GM23338 (cell line): ENCODE data around the gene POLE. TPM values are rescaled to one million over a fixed set of nuclear protein-coding genes. Genes with fewer than 3 reads are reported as not detected.

Source experiments
- ATAC-seq: fragments of 200-7000 bp; cut with Tn5 transposase; 3 replicates; pipeline ENCODE4 v1.9.1; 2020
- DNase-seq: peaks from one replicate; pipeline ENCODE4 v3.0.0-alpha.2; 2015; ENCODE audit warnings: low spot score
- H2AFZ ChIP-seq: fragments of 200-600 bp; sonication (generic); 2 replicates; pipeline ENCODE4 v1.8.0; 2016; ENCODE audit warnings: antibody characterized with exemption, mild to moderate bottlenecking, moderate library complexity
- H3F3A ChIP-seq: fragments of 200-600 bp; sonication (generic); replicated peaks from 2 replicates; pipeline ENCODE4 v1.8.0; 2017; ENCODE audit warnings: antibody characterized with exemption, mixed run types, low read depth
- H3K27ac ChIP-seq: fragments of 200-600 bp; sonication (generic); 2 replicates; pipeline ENCODE4 v1.6.1; 2016; ENCODE audit warnings: low read depth
- H3K27me3 ChIP-seq: fragments of 200-600 bp; sonication (generic); 2 replicates; pipeline ENCODE4 v1.8.0; 2016; ENCODE audit warnings: mild to moderate bottlenecking, mixed run types, moderate library complexity; ENCODE audit not compliant: insufficient read depth
- H3K36me3 ChIP-seq: fragments of 200-600 bp; sonication (generic); 2 replicates; pipeline ENCODE4 v1.8.0; 2016; ENCODE audit warnings: mild to moderate bottlenecking; ENCODE audit not compliant: insufficient read depth
- H3K4me1 ChIP-seq: fragments of 200-600 bp; sonication (generic); 2 replicates; pipeline ENCODE4 v1.8.0; 2016; ENCODE audit warnings: mild to moderate bottlenecking, moderate library complexity; ENCODE audit not compliant: insufficient read depth
- H3K4me2 ChIP-seq: fragments of 200-600 bp; sonication (generic); 2 replicates; pipeline ENCODE4 v1.7.1; 2017; ENCODE audit warnings: mixed run types
- H3K4me3 ChIP-seq: fragments of 200-600 bp; sonication (generic); 2 replicates; pipeline ENCODE4 v1.6.1; 2016; ENCODE audit warnings: mixed run types
- H3K79me2 ChIP-seq: fragments of 200-600 bp; sonication (generic); replicated peaks from 2 replicates; pipeline ENCODE4 v1.8.0; 2017; ENCODE audit warnings: mild to moderate bottlenecking; ENCODE audit not compliant: insufficient read depth
- H3K9me2 ChIP-seq: fragments of 200-600 bp; sonication (generic); 2 replicates; pipeline ENCODE4 v1.8.0; 2017; ENCODE audit not compliant: insufficient read depth
- H4K20me1 ChIP-seq: fragments of 200-600 bp; sonication (generic); replicated peaks from 2 replicates; pipeline ENCODE4 v1.8.0; 2017; ENCODE audit warnings: mild to moderate bottlenecking; ENCODE audit not compliant: insufficient read depth
- H3K27ac Mint-ChIP-seq: 2 replicates; pipeline ENCODE4 v1.8.0; 2020; ENCODE audit warnings: inconsistent platforms, mild to moderate bottlenecking, moderate library complexity, mixed read lengths
- H3K27me3 Mint-ChIP-seq: 3 replicates; pipeline ENCODE4 v1.8.0; 2022; ENCODE audit warnings: low read depth, mild to moderate bottlenecking, moderate library complexity, mixed read lengths, inconsistent platforms; ENCODE audit not compliant: insufficient read depth, poor library complexity
- H3K36me3 Mint-ChIP-seq: 3 replicates; pipeline ENCODE4 v1.8.0; 2021; ENCODE audit warnings: low read depth, mild to moderate bottlenecking, inconsistent platforms, moderate library complexity, mixed read lengths
- H3K4me1 Mint-ChIP-seq: 3 replicates; pipeline ENCODE4 v1.8.0; 2020; ENCODE audit warnings: mild to moderate bottlenecking, inconsistent platforms, mixed read lengths
- H3K4me3 Mint-ChIP-seq: 3 replicates; pipeline ENCODE4 v1.8.0; 2021; ENCODE audit warnings: moderate library complexity, mild to moderate bottlenecking, inconsistent platforms, mixed read lengths
- H3K9me3 Mint-ChIP-seq: 3 replicates; pipeline ENCODE4 v1.8.0; 2020; ENCODE audit warnings: moderate library complexity, mild to moderate bottlenecking, inconsistent platforms, mixed read lengths
- CREB1 ChIP-seq: fragments of 250-450 bp; sonication (Bioruptor Pico); IDR thresholded peaks from 2 replicates; pipeline ENCODE4 v1.5.0; 2020; ENCODE audit warnings: low read depth, mild to moderate bottlenecking, moderate library complexity
- CTCF ChIP-seq, 2 experiments: fragments of 200-600 bp in 1 of 2; sonication (generic) in 1 of 2; conservative IDR thresholded peaks; 2 replicates each; pipeline versions ENCODE4 v1.5.1 to v1.6.1; 2016 to 2017; ENCODE audit warnings: antibody characterized with exemption in 2 of 2, low read depth in 2 of 2, mild to moderate bottlenecking in 2 of 2, moderate library complexity in 1 of 2
- EZH2phosphoT487 ChIP-seq: fragments of 200-600 bp; sonication (generic); IDR thresholded peaks from one replicate; pipeline ENCODE4 v1.8.1; 2018; ENCODE audit warnings: antibody characterized with exemption; ENCODE audit not compliant: unreplicated experiment
- NANOG ChIP-seq: IDR thresholded peaks from 2 replicates; pipeline ENCODE4 v1.6.1; 2016; ENCODE audit warnings: antibody characterized with exemption, borderline replicate concordance
- polyA plus RNA-seq: library from polyadenylated mRNA; unstranded; fragments of >200 nt; fragmentation: Nextera tagmentation; extraction: Ambion mirVana; gene quantifications from 2 replicates; pipeline ENCODE4 v1.2.1, GENCODE V29; 2016
- total RNA-seq: library from RNA; depleted of rRNA; stranded (reverse); fragments of >200 nt; shearing (Covaris generic); gene quantifications from 2 replicates; pipeline ENCODE4 v1.2.3, GENCODE V29; 2014
- TF ChIP-seq, protein P1 (sequence below): fragments of 250-450 bp; sonication (Bioruptor Pico); IDR thresholded peaks from 2 replicates; pipeline ENCODE4 v1.5.0; 2020; ENCODE audit warnings: mild to moderate bottlenecking, moderate library complexity

Gene POLE
- total and polyA plus RNA-seq, 2 experiments from 2014 or later, result 33.6 to 125 TPM

GRCh38 chr12:132592282-132592970, 94.7 kb downstream of the POLE start (continued):
- TF ChIP-seq, protein P1, sequence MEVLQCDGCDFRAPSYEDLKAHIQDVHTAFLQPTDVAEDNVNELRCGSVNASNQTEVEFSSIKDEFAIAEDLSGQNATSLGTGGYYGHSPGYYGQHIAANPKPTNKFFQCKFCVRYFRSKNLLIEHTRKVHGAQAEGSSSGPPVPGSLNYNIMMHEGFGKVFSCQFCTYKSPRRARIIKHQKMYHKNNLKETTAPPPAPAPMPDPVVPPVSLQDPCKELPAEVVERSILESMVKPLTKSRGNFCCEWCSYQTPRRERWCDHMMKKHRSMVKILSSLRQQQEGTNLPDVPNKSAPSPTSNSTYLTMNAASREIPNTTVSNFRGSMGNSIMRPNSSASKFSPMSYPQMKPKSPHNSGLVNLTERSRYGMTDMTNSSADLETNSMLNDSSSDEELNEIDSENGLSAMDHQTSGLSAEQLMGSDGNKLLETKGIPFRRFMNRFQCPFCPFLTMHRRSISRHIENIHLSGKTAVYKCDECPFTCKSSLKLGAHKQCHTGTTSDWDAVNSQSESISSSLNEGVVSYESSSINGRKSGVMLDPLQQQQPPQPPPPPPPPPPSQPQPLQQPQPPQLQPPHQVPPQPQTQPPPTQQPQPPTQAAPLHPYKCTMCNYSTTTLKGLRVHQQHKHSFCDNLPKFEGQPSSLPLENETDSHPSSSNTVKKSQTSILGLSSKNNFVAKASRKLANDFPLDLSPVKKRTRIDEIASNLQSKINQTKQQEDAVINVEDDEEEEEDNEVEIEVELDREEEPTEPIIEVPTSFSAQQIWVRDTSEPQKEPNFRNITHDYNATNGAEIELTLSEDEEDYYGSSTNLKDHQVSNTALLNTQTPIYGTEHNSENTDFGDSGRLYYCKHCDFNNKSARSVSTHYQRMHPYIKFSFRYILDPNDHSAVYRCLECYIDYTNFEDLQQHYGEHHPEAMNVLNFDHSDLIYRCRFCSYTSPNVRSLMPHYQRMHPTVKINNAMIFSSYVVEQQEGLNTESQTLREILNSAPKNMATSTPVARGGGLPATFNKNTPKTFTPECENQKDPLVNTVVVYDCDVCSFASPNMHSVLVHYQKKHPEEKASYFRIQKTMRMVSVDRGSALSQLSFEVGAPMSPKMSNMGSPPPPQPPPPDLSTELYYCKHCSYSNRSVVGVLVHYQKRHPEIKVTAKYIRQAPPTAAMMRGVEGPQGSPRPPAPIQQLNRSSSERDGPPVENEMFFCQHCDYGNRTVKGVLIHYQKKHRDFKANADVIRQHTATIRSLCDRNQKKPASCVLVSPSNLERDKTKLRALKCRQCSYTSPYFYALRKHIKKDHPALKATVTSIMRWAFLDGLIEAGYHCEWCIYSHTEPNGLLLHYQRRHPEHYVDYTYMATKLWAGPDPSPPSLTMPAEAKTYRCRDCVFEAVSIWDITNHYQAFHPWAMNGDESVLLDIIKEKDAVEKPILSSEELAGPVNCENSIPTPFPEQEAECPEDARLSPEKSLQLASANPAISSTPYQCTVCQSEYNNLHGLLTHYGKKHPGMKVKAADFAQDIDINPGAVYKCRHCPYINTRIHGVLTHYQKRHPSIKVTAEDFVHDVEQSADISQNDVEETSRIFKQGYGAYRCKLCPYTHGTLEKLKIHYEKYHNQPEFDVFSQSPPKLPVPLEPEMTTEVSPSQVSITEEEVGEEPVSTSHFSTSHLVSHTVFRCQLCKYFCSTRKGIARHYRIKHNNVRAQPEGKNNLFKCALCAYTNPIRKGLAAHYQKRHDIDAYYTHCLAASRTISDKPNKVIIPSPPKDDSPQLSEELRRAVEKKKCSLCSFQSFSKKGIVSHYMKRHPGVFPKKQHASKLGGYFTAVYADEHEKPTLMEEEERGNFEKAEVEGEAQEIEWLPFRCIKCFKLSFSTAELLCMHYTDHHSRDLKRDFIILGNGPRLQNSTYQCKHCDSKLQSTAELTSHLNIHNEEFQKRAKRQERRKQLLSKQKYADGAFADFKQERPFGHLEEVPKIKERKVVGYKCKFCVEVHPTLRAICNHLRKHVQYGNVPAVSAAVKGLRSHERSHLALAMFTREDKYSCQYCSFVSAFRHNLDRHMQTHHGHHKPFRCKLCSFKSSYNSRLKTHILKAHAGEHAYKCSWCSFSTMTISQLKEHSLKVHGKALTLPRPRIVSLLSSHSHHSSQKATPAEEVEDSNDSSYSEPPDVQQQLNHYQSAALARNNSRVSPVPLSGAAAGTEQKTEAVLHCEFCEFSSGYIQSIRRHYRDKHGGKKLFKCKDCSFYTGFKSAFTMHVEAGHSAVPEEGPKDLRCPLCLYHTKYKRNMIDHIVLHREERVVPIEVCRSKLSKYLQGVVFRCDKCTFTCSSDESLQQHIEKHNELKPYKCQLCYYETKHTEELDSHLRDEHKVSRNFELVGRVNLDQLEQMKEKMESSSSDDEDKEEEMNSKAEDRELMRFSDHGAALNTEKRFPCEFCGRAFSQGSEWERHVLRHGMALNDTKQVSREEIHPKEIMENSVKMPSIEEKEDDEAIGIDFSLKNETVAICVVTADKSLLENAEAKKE, result no peak
- TF ChIP-seq CREB1 (CRISPR knock-in tag) (no peak), CTCF (conservative IDR thresholded peaks at IDR 0.05; ENCODE audit: low read depth in 2 of 2) (no peak)

GRCh38 chr12:132591107-132591935, 95.8 kb downstream of the POLE start:
- TF ChIP-seq EZH2phosphoT487 (no peak), NANOG (no peak)
- Histone ChIP-seq H3F3A (0 out of 2 replicates have a peak, but pooled peaks cover 2% of the 10 kb centered on the region), H3K36me3 (no peaks in the 10 kb centered on the region), H3K4me1 (no peaks in the 10 kb centered on the region), H3K79me2 (no peaks in the 10 kb centered on the region), H3K27me3 (peaks cover 89% of the 10 kb centered on the region), H3K27ac (no peak overlapping the region), H3K4me3 (no peak overlapping the region), H3K9me2 (no peaks in the 10 kb centered on the region), H2AFZ (no peak overlapping the region), H3K4me2 (no peak overlapping the region), H4K20me1 (no peaks in the 10 kb centered on the region)
- Mint-ChIP-seq H3K4me3 (no peak overlapping the region), H3K9me3 (peaks cover 5% of the 10 kb centered on the region), H3K4me1 (no peaks in the 10 kb centered on the region; the same call in 2 of the 3 replicates), H3K36me3 (no peaks in the 10 kb centered on the region; the same call in 2 of the 3 replicates), H3K27me3 (peaks cover 82% of the 10 kb centered on the region), H3K27ac (no peak overlapping the region)
- ATAC-seq, result no peak
- no peak for DNase-seq
